Stimulated activated memory B cell treated with anti-CD40 and anti-IgM and Interleukin-4, amounts not matched to agents 10 μg/mL and 1 μg/mL and 100 μg/mL, for 72 hours (primary cell): ENCODE data around the gene CYP2W1.

Experiments used
- ATAC-seq: fragments of 150-1000 bp; cut with Tn5 transposase; 2 replicates; pipeline ENCODE4 v1.10.0; 2021
- H3K27ac Mint-ChIP-seq: one replicate; pipeline ENCODE4 v1.8.0; 2022; ENCODE audit warnings: mild to moderate bottlenecking, mixed read lengths
- H3K27me3 Mint-ChIP-seq: one replicate; pipeline ENCODE4 v1.8.0; 2022; ENCODE audit warnings: mixed read lengths
- H3K36me3 Mint-ChIP-seq: one replicate; pipeline ENCODE4 v1.8.0; 2022; ENCODE audit warnings: mixed read lengths
- H3K4me1 Mint-ChIP-seq: one replicate; pipeline ENCODE4 v1.8.0; 2022; ENCODE audit warnings: mixed read lengths
- H3K4me3 Mint-ChIP-seq: one replicate; pipeline ENCODE4 v1.8.0; 2022; ENCODE audit warnings: mild to moderate bottlenecking, moderate library complexity, mixed read lengths
- H3K9me3 Mint-ChIP-seq: one replicate; pipeline ENCODE4 v1.8.0; 2022; ENCODE audit warnings: mixed read lengths

The CYP2W1 gene

DNA sequence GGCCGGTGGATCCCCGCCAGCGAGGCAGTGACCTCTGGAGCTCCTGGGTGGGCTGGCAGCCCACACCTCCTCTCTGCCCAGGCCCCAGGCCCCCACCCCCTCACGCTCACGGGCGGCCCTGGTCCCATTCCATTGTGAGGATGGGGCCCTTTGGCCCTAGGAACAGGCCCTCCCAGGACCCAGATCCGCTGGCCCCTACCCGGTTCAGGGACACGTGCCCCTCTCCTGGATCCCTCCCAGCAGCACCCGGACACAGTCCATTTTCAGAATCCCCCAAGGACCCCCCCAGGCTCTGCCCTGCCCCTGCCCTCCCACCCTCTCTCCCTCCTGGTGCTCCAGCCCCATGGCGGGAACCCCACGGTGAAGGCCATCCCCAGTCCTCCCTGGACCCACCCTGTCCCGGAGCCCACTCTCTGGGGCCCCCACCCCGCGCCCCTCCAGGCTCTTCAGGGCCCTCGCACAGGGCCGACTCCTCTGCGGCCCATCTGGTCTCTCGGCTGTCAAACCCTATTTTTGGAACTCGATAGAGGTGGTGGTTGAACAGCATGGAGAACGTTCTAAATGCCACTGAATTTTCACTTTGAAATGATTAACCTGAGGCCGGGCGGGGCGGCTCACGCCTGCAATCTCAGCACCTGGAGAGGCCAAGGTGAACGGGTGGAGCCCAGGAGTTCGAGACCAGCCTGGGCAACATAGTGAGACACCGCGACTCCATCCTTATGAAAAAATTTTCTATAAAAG is 36.6 kb upstream of the CYP2W1 start:
- H3K27me3 Mint-ChIP-seq = no peaks in the 10 kb centered on the region
- peaks cover 8% of the 10 kb centered on the region for H3K9me3 Mint-ChIP-seq
- no peak overlapping the region for H3K27ac Mint-ChIP-seq
- H3K36me3 Mint-ChIP-seq = peaks cover 29% of the 10 kb centered on the region
- no peak overlapping the region for H3K4me3 Mint-ChIP-seq
- ATAC-seq = no peak
- H3K4me1 Mint-ChIP-seq = peaks cover 38% of the 10 kb centered on the region

DNA sequence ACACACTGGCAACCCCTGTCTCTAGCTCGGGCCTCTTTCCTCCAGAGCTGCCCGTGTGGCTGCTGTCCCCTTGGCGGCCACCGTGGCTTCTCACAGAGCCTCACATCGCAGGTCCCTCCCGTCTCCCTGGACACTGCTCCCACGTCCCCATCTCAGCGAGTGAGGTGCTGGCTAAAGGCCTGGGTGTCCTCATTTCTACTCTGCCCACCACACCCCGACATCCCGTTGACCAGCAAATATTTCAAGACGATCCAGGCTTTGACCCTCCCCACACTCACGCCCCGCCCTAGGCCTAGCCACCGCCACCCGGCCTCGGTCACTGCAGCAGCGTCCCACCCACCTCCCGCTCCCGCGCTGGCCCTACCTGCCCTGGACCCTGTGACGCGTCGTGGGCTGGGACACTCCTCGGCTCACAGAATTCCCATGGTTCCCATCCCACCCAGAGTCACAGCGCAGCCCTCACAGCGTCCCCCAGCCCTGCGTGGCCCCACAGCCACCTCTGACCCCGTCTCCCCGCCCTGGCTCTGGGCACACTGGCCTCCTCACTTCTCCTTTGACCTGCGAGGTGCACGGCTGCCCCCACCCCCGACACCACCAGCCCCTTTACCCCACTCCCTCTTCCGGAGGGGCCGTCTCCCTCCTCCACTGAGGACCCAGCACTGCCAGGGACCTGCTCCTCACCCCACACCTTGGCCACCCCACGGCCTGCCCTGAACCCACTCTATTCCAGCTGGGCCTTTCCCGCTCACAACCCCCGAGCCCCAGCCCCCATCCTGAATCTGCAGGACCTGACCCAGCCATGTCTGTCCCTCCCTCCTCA is 35.4 kb upstream of the CYP2W1 start:
- H3K9me3 Mint-ChIP-seq = no peaks in the 10 kb centered on the region
- peaks cover 20% of the 10 kb centered on the region for H3K36me3 Mint-ChIP-seq
- no peak for ATAC-seq
- H3K4me3 Mint-ChIP-seq = no peak overlapping the region
- no peak overlapping the region for H3K27ac Mint-ChIP-seq
- peaks cover 34% of the 10 kb centered on the region for H3K4me1 Mint-ChIP-seq
- no peaks in the 10 kb centered on the region for H3K27me3 Mint-ChIP-seq

DNA sequence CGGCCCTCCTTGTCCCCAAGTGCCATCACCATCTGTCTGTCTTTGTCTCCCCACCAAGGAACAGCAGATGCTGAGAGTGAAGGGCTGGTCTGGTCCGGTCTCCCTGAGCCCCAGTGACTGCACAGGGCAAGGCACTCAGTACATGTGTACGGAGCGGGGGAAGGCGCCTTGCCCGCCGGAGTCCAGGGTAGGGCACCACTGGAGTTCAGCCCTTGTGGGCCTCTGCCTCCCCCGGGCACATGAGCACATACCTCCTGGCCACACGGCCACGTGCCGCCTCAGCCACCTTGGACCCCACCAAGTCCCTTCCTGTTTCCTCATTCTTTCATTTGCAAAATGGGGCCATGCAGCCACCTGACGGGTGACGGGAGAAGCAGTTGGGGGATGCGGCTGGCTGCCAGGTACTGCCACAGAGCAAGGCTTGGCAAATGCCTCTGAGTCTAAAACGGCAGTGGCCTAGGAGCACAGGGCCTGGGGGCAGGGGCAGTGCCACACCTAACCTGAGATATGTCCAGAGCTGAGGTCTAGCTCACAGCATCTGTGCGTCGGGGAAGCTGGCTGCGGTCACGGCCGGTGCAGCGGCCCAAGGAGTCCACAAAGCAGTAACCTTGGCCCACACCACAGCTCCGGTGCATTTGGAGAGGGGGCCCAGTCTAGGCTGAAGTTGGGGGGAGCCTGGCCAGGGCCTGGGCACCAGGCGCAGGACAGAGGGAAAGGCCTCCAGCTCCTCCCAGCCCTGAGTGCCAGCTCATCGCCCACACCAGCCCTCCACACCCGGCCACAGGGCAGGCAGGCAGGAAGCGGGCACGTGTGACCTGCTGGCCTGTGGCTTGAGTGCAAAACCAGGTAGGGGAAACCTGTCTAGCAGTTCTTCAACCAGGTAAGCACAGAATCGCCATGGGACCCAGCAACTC is 33.7 kb upstream of the CYP2W1 start:
- Mint-ChIP-seq H3K9me3 (no peaks in the 10 kb centered on the region), H3K4me3 (no peak overlapping the region), H3K27me3 (no peaks in the 10 kb centered on the region), H3K36me3 (peaks cover 20% of the 10 kb centered on the region), H3K27ac (peak overlapping the region; percentile 71), H3K4me1 (peaks cover 36% of the 10 kb centered on the region)
- ATAC-seq = no peak

DNA sequence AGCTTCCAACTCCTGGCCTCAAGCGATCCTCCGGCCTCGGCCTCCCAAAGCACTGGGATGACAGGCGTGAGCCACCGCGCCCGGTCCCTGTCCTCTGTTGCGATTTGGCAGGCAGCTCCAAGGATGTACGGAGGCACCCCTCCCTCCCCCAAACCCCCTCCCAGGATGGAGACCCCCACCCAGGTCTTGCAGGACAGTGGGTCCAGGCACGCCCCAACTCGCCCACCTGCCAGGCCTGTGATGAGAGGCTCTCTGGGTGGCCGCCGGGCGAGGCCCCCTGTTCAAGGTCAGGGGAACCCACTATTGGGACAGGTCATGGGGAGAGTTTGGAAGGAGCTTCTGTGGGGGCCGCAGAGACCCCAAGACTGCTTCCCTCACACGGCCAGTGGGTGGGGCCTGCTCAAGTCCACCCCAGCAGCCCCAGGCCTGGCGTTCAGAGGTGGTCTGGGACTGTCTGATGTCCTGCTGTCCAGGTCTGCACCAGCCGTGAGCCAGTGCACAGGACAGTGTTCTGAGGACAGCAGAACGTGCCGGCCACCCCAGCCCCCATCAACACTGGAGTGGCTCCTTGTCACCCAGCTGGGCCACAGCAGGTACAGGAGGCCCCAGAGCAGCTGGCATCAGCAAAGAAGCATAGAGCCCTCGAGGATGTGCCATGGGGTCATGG is 31.0 kb upstream of the CYP2W1 start:
- peak overlapping the region; percentile 19 for H3K4me3 Mint-ChIP-seq
- ATAC-seq = no peak
- peaks cover 20% of the 10 kb centered on the region for H3K36me3 Mint-ChIP-seq

DNA sequence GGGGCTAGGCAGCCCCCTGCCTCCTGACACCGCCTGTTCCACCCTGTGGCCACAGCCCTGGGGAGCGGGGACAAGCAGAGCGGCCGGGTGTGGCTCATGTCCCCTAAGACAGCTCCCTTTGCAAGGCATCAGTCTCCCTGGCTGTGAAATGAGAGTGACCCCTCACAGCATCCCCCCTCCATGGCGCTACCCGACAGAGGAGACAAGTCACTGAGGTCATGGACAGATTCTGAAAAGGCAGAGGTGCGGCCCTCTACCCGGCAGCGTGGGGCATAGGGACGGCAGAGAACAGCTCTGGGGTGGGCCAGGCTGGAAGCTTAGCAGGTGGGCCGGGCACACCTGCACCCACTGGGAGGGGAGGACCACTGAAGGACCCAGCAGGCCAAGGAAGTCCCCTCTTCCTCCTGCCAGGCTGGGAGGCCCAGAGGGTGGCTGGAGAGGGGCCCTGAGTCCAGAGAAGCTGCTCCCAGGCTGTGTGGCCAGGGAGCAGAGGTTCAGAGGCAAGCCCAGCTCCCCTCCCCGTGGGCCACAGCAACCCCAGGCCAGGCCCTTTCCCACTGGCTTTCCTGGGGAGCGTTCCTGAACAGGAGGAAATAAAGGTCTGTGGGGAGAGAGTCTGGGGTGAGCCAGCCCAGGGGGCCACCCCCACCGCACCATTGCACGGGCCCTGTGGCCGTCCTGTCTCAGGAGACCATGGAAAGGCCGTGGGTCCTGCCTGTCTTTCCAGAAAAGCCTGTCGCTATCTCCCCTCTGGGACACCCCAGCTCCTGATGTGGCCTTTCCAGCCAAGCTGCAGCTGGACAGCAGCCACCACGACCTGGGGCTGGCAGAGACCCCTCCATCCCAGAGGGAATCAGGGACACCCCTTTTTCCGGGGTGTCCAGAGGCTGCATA is 30.2 kb upstream of the CYP2W1 start:
- H3K36me3 Mint-ChIP-seq = peaks cover 14% of the 10 kb centered on the region

More for the DNA sequence above, 31.0 kb upstream of the CYP2W1 start:
- H3K4me1 Mint-ChIP-seq = peaks cover 41% of the 10 kb centered on the region
- H3K27ac Mint-ChIP-seq = no peak overlapping the region
- no peaks in the 10 kb centered on the region for H3K27me3 Mint-ChIP-seq
- no peaks in the 10 kb centered on the region for H3K9me3 Mint-ChIP-seq

DNA sequence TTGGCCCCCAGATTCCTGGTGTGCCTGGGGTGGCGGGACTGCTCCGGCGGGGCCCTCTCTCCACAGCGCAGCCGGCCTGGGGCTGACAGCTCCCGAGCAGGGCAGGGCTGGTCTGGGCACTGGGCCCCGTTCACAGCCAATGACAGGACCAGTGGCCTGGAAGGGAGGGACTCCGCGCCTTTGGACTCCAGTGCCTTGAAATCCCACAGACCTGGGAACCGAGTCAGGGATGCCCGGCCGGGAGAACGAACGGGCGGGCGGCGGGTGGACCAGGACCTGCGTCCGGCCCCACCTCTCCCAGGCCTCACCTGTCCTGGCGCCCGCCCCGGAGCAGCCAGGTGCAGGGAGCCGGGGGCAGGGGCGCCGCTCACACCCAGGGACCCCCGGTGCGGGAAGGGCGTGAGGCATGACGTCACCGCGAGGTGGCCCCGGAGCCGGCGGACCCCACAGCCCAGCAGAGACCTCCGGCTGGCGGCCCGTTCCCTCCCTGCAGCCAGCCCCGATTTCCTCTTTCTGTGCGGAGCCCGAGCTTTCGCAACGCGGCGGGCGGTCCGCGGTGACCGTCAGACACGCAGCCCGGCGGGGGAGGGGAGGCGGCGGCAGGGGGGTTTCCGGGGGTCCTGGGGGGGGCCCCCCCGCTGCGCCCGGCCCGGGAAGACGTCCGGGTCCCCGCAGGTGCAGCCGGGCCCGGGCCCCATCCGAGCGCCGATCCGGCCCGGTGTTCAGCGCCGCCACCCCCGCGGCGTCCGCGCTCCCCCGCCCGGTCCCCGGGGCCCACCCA is 29.2 kb upstream of the CYP2W1 start:
- Mint-ChIP-seq H3K27ac (no peak overlapping the region), H3K4me3 (peak overlapping the region; percentile 47), H3K9me3 (no peaks in the 10 kb centered on the region), H3K36me3 (peaks cover 5% of the 10 kb centered on the region), H3K27me3 (no peaks in the 10 kb centered on the region), H3K4me1 (peaks cover 35% of the 10 kb centered on the region)
- peak; percentile 54 for ATAC-seq

More for the DNA sequence above, 30.2 kb upstream of the CYP2W1 start:
- Mint-ChIP-seq H3K27ac (no peak overlapping the region), H3K27me3 (no peaks in the 10 kb centered on the region), H3K9me3 (no peaks in the 10 kb centered on the region), H3K4me1 (peaks cover 41% of the 10 kb centered on the region), H3K4me3 (peak overlapping the region; percentile 47)
- ATAC-seq = no peak

DNA sequence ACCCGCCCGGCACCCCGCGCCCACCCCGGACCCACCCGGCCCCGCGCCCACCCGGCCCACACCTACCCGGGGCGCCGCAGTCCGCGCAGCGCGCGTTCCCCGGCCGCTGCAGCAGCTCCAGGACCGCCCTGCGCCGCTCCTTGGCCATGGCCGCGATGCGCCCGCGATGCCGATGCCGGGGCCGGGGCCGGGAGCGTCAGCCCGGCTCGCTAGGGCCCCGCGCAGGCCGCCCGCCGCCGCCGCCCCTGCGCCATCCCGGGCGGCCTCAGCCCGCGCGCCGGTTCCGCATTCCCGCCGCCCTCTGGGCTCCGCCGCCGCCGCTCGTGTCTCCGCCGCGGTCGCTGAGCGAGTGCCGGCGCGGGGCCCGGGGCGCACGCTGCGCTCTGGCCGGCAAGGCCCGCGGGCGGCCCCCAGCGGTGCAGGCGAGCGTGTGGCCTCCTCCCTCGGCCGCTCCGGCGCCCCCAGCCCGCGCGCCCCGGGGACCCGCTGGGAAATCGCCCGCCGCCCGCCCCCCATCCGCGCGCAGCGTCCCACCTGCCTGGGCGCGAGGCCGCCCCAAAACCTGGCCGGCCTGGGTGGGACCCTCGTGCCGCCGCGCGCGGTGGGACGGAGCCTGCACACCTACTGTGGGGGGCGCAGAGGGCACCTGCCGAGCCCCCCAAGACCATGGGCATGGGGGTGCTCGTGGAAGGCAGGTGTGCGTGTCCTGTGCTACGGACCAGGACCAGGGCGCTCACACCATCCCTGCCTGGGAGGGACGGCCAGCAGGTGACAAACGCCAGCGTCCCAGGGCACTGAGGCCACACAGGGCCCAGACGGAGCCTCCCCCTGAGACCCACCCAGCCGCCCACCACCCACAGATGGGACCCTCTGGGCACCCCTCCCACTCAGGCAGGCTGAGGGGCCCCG is 28.4 kb upstream of the CYP2W1 start, which contains the start of gene ADAP1:
TSS of gene ADAP1 (minus strand) at position 351 of the 909 bp plus-strand sequence. CDS start at position 148, 203 bp downstream.
- H3K9me3 Mint-ChIP-seq = no peaks in the 10 kb centered on the region
- H3K27me3 Mint-ChIP-seq = no peaks in the 10 kb centered on the region
- H3K27ac Mint-ChIP-seq = peak within 1 kb of the TSS; percentile 54
- H3K4me3 Mint-ChIP-seq = peak within 1 kb of the TSS; percentile 66
- ATAC-seq = peak; percentile 73
- H3K36me3 Mint-ChIP-seq = no peaks in the 10 kb centered on the region
- H3K4me1 Mint-ChIP-seq = peaks cover 26% of the 10 kb centered on the region

DNA sequence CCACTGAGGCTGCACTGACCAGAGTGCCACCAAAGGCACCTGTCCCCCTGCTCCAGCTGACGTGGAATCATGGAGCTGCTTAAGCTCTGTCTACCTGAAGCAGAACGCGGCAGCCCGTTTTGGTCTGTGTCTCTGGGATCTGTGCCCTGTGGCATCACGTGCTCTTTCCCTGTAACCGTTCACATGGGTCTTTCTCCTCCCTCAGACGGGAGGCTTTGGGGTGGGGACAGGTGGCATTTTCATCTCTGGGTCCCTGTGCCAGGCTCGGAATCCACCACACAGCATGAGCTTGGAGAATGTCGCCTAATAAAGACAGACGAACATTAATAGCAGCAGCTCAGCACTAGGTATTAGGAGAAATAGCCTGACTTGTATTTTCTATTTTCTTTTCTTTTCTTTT is 26.9 kb upstream of the CYP2W1 start:
- Mint-ChIP-seq H3K27me3 (peaks cover 12% of the 10 kb centered on the region), H3K4me1 (peaks cover 12% of the 10 kb centered on the region), H3K9me3 (no peaks in the 10 kb centered on the region), H3K36me3 (no peaks in the 10 kb centered on the region), H3K27ac (no peak overlapping the region), H3K4me3 (no peak overlapping the region)
- ATAC-seq = no peak

DNA sequence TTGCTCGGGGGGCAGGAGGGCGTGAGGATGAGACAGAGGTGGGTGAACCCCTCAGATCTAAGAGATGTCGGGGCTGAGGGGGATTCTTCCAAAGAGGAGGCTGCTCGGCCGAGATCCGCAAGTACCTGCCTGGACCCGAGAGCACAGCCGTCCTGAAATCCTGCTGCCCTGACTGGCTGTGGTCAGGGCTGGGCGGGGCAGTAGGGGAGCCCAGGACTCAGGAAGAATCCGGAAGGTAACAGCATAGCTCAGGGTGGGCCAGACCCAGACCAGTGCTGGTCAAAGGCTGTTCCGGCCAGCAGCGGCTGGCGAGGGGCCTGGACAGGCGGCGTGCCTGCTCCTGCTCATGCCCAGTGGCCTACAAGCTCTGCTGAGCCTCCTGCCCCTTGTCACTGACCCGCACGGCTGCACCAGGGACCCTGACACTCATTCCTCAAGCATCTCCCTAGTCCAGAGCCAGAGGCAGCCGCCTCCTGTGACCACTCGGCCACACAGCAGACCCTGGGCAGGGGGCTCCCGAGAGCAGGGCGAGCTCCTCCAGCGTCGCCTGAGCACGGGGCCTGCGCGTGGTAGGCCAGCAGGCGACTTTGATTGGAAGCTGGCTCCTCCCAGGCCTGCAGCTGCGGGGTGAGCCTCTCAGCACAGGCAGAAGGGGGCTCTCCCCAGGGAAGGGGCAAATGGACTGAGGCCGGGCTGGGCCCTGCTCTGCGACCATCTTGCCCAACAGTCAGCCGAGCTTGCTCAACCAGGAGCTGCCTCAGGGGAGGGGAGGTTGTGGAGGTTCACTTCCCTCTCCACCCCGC is 25.4 kb upstream of the CYP2W1 start:
- no peak overlapping the region for H3K27ac Mint-ChIP-seq
- H3K9me3 Mint-ChIP-seq = no peaks in the 10 kb centered on the region
- H3K4me3 Mint-ChIP-seq = no peak overlapping the region
- H3K27me3 Mint-ChIP-seq = peaks cover 26% of the 10 kb centered on the region
- no peak for ATAC-seq
- H3K4me1 Mint-ChIP-seq = peaks cover 7% of the 10 kb centered on the region
- no peaks in the 10 kb centered on the region for H3K36me3 Mint-ChIP-seq

DNA sequence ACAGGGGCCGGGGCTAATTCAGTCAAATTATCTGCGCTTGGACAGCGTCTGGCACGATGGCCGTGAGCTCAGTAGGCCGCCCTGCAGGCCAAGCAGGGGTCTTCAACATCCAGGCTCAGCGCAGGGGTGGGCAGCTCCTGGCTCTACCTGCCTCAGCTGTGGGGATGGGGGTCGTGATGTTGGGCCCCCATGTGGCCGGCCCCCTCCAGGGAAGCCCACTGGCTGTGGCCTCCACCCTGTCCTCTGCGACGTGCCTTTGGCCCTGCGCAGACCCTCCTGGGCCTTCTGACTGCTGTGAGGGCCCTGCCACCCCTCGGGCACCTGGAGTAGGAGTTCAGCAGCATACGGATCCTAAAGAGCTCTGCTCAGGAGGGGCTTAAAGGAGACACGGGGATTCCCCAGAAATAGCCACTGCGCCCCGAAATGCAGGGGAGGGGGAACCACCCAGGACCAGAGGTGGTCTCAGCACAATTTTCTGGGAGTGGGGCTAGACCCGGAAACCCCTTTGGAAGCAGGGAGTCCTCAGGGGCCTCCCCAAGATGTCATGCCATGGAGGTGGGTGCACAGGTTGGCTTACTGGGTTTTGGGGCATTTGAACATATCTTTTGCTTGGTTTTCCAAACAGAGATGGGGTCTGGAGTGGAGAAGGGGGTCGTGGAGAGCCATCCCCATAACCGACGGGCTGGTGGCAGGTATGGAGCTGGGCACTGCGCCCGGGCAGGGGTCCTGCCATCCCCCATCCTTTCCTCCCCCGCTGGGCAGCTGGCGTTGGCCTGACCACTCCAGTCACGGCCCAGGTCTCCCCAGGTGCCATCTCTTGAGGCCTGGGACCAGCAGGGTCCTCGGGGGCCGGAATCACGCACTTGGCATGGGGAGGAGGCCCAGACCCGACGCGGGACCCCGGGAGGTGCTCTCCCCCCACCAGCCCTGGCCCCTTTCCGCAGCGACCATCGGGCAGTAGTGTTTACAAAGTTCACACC is 24.5 kb upstream of the CYP2W1 start:
- Mint-ChIP-seq H3K27ac (no peak overlapping the region), H3K36me3 (no peaks in the 10 kb centered on the region), H3K27me3 (peaks cover 30% of the 10 kb centered on the region), H3K4me1 (peaks cover 11% of the 10 kb centered on the region), H3K4me3 (no peak overlapping the region), H3K9me3 (no peaks in the 10 kb centered on the region)
- ATAC-seq = no peak

DNA sequence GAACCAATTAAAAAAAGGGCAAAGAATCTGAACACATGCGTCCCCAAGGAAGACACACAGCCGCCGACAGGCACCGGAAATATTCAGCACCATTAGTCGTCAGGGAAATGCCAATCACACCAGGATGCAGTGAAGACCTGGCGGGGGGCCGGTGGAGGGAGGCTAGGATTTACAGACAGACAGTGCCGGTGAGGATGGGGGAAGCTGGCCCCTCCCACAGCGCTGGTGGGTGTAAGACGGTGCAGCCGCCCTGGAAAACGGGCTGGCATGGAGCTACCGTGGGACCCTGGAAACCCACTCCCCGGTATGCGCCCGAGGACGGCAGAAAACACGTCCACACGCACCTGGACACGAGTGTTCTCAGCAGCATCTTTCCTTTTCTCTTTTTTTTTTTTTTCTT is 23.7 kb upstream of the CYP2W1 start:
- H3K9me3 Mint-ChIP-seq = no peaks in the 10 kb centered on the region
- ATAC-seq = no peak
- H3K4me1 Mint-ChIP-seq = peaks cover 18% of the 10 kb centered on the region

More for the DNA sequence above, 23.7 kb upstream of the CYP2W1 start:
- peaks cover 32% of the 10 kb centered on the region for H3K27me3 Mint-ChIP-seq
- H3K27ac Mint-ChIP-seq = no peak overlapping the region
- no peaks in the 10 kb centered on the region for H3K36me3 Mint-ChIP-seq
- no peak overlapping the region for H3K4me3 Mint-ChIP-seq
